IMR-90 (cell line): ENCODE data around the gene ZNF12. TPM values are rescaled to one million over a fixed set of nuclear protein-coding genes. Genes with fewer than 3 reads are reported as not detected.

Source experiments
- ATAC-seq: fragments of 200-7000 bp; cut with Tn5 transposase; 2 replicates; pipeline ENCODE4 v1.9.1; 2020; ENCODE audit warnings: low read depth, mild to moderate bottlenecking, moderate library complexity
- BruUV-seq: library from RNA; stranded (reverse); fragments of 400-500 nt; replicated peaks from 2 replicates; lab custom pipeline; 2021; lab: Mats Ljungman, UMichigan
- CTCF ChIA-PET: fragments of 300-600 bp; formaldehyde crosslinking; extraction: SDS; loops from one replicate; lab custom pipeline; 2021; ENCODE audit warnings: antibody characterized with exemption; lab: Yijun Ruan, JAX
- POLR2A ChIA-PET: fragments of 300-600 bp; sonication (Branson Sonifier 250); formaldehyde crosslinking; loops from one replicate; lab custom pipeline; 2022; ENCODE audit warnings: antibody characterized with exemption; ENCODE audit not compliant: unreplicated experiment; lab: Charles Lee
- DNase-seq: peaks from one replicate; pipeline ENCODE4 v3.0.0; 2013
- H2AFZ ChIP-seq: replicated peaks from 2 replicates; pipeline ENCODE3; 2013; ENCODE audit warnings: low read length, mild to moderate bottlenecking; ENCODE audit not compliant: poor library complexity
- H2AK5ac ChIP-seq: 2 replicates; pipeline ENCODE4 v1.6.1; 2013; ENCODE audit warnings: low read depth, low read length, inconsistent platforms
- H2AK9ac ChIP-seq: replicated peaks from 2 replicates; pipeline ENCODE3; 2013; ENCODE audit warnings: mild to moderate bottlenecking, low read depth, low read length, moderate library complexity; ENCODE audit not compliant: poor library complexity
- H2BK120ac ChIP-seq: 2 replicates; pipeline ENCODE4 v1.6.1; 2013; ENCODE audit warnings: low read depth, low read length, inconsistent platforms
- H2BK15ac ChIP-seq: 3 replicates; pipeline ENCODE4 v1.6.1; 2013; ENCODE audit warnings: low read depth, low read length, inconsistent platforms
- H2BK20ac ChIP-seq: 2 replicates; pipeline ENCODE4 v1.6.1; 2013; ENCODE audit warnings: low read depth, mild to moderate bottlenecking, inconsistent platforms, low read length, moderate library complexity
- H2BK5ac ChIP-seq: 2 replicates; pipeline ENCODE4 v1.6.1; 2013; ENCODE audit warnings: mild to moderate bottlenecking, low read depth, low read length, inconsistent platforms; ENCODE audit not compliant: poor library complexity, severe bottlenecking
- H3K14ac ChIP-seq: replicated peaks from 2 replicates; pipeline ENCODE4 v1.6.1; 2013; ENCODE audit warnings: low read depth, low read length, inconsistent platforms
- H3K18ac ChIP-seq: 2 replicates; pipeline ENCODE4 v1.6.1; 2013; ENCODE audit warnings: low read depth, low read length, control low read depth
- H3K23ac ChIP-seq: 2 replicates; pipeline ENCODE4 v1.6.1; 2013; ENCODE audit warnings: low read depth, low read length, inconsistent platforms
- H3K27ac ChIP-seq: 2 replicates; pipeline ENCODE4 v1.5.1; 2013; ENCODE audit warnings: mild to moderate bottlenecking, control low read depth, low read length; ENCODE audit not compliant: insufficient read depth
- H3K27me3 ChIP-seq: 2 replicates; pipeline ENCODE4 v1.6.1; 2013; ENCODE audit warnings: low read length; ENCODE audit not compliant: control insufficient read depth, insufficient read depth
- H3K36me3 ChIP-seq: 2 replicates; pipeline ENCODE4 v1.6.1; 2013; ENCODE audit warnings: low read length, mixed read lengths; ENCODE audit not compliant: control insufficient read depth, insufficient read depth
- H3K4ac ChIP-seq: 2 replicates; pipeline ENCODE4 v1.6.1; 2013; ENCODE audit warnings: low read depth, low read length, inconsistent platforms
- H3K4me1 ChIP-seq: 2 replicates; pipeline ENCODE4 v1.6.1; 2013; ENCODE audit warnings: low read length, mixed read lengths; ENCODE audit not compliant: control insufficient read depth, insufficient read depth
- H3K4me2 ChIP-seq: 2 replicates; pipeline ENCODE4 v1.6.1; 2013; ENCODE audit warnings: low read depth, mild to moderate bottlenecking, control low read depth, low read length, moderate library complexity
- H3K4me3 ChIP-seq: 2 replicates; pipeline ENCODE4 v1.5.1; 2013; ENCODE audit warnings: low read depth, mild to moderate bottlenecking, control low read depth, low read length, moderate library complexity; ENCODE audit not compliant: insufficient read depth
- H3K56ac ChIP-seq: 2 replicates; pipeline ENCODE4 v1.6.1; 2013; ENCODE audit warnings: low read length, inconsistent platforms; ENCODE audit not compliant: insufficient read depth; ENCODE audit errors: extremely low read depth
- H3K79me1 ChIP-seq, 2 experiments: 2 replicates each; pipeline ENCODE4 v1.6.1; 2013; ENCODE audit warnings: low read length in 2 of 2, inconsistent platforms in 1 of 2, low read depth in 1 of 2
- H3K9ac ChIP-seq: 2 replicates; pipeline ENCODE4 v1.6.1; 2013; ENCODE audit warnings: low read depth, low read length, control low read depth
- H3K9me1 ChIP-seq: 2 replicates; pipeline ENCODE4 v1.6.1; 2013; ENCODE audit warnings: low read length, inconsistent platforms; ENCODE audit not compliant: insufficient read depth
- H3K9me3 ChIP-seq: 2 replicates; pipeline ENCODE4 v1.6.1; 2013; ENCODE audit warnings: low read length; ENCODE audit not compliant: control insufficient read depth, insufficient read depth
- H4K20me1 ChIP-seq: 2 replicates; pipeline ENCODE4 v1.6.1; 2013; ENCODE audit warnings: low read length, inconsistent platforms; ENCODE audit not compliant: insufficient read depth
- H4K5ac ChIP-seq: 2 replicates; pipeline ENCODE4 v1.6.1; 2013; ENCODE audit warnings: mild to moderate bottlenecking, low read depth, low read length, control low read depth
- H4K8ac ChIP-seq, 2 experiments: 2 replicates each; pipeline ENCODE4 v1.6.1; 2013; ENCODE audit warnings: low read depth in 2 of 2, low read length in 2 of 2, control low read depth in 1 of 2, inconsistent platforms in 1 of 2
- H4K91ac ChIP-seq: 2 replicates; pipeline ENCODE4 v1.6.1; 2013; ENCODE audit warnings: low read depth, low read length, inconsistent platforms; ENCODE audit not compliant: insufficient read depth
- BHLHE40 ChIP-seq: fragments of 150-350 bp; IDR thresholded peaks from 2 replicates; pipeline ENCODE4 v1.6.1; 2016; ENCODE audit warnings: mild to moderate bottlenecking, low read depth, low read length
- CEBPB ChIP-seq: IDR thresholded peaks from 2 replicates; pipeline ENCODE4 v1.6.1; 2012; ENCODE audit warnings: low read depth, low read length, improper control_type of control experiment
- CHD1 ChIP-seq: IDR thresholded peaks from 2 replicates; pipeline ENCODE4 v1.6.1; 2012; ENCODE audit warnings: low read depth, low read length, improper control_type of control experiment
- ELK1 ChIP-seq: fragments of 150-350 bp; IDR thresholded peaks from 2 replicates; pipeline ENCODE4 v1.6.1; 2016; ENCODE audit warnings: low read depth, mild to moderate bottlenecking, low read length, moderate library complexity, borderline replicate concordance
- FOS ChIP-seq: fragments of 150-350 bp; IDR thresholded peaks from 2 replicates; pipeline ENCODE4 v1.6.1; 2016; ENCODE audit warnings: low read depth, low read length
- MAFK ChIP-seq: IDR thresholded peaks from 2 replicates; pipeline ENCODE4 v1.6.1; 2012; ENCODE audit warnings: low read depth, low read length, improper control_type of control experiment
- MAZ ChIP-seq: IDR thresholded peaks from 2 replicates; pipeline ENCODE4 v1.6.1; 2012; ENCODE audit warnings: low read depth, mild to moderate bottlenecking, low read length, improper control_type of control experiment, moderate library complexity, borderline replicate concordance
- MXI1 ChIP-seq: IDR thresholded peaks from 2 replicates; pipeline ENCODE4 v1.6.1; 2012; ENCODE audit warnings: low read depth, mild to moderate bottlenecking, low read length, moderate library complexity, borderline replicate concordance
- RAD21 ChIP-seq: IDR thresholded peaks from 2 replicates; pipeline ENCODE4 v1.6.1; 2012; ENCODE audit warnings: low read length, improper control_type of control experiment
- RFX5 ChIP-seq: IDR thresholded peaks from 2 replicates; pipeline ENCODE4 v1.8.0; 2012; ENCODE audit warnings: low read depth, mild to moderate bottlenecking, low read length, moderate library complexity
- USF2 ChIP-seq: fragments of 150-350 bp; IDR thresholded peaks from 2 replicates; pipeline ENCODE4 v1.6.1; 2017; ENCODE audit warnings: mild to moderate bottlenecking, antibody characterized with exemption, low read length, low read depth
- WGBS, 2 experiments: methylation state at CpG; one replicate each; pipeline versions ENCODE4 v1.1.5 to v1.1.7; 2013; ENCODE audit warnings: missing lambda C conversion rate in 2 of 2; ENCODE audit not compliant: insufficient read length in 1 of 2; ENCODE audit errors: extremely low coverage in 2 of 2; 5-methylcytosine and 5-hydroxymethylcytosine counted together
- dilution Hi-C: fragments of 300-500 bp; cut with HindIII; formaldehyde crosslinking; loops from one replicate; pipeline ENCODE4 v1.14.3; 2018; ENCODE audit warnings: low sequenced_read_pairs; ENCODE audit not compliant: unreplicated experiment
- in situ Hi-C: fragments of 300-500 bp; cut with MboI; formaldehyde crosslinking; loops from 3 replicates; pipeline ENCODE4 v1.14.3; 2019; ENCODE audit warnings: low sequenced_read_pairs, inconsistent platforms, mixed read lengths
- intact Hi-C: fragments of 100-400 bp; cut with micrococcal nuclease; formaldehyde crosslinking; loops from 2 replicates; pipeline ENCODE4 v1.10.0; 2022
- polyA plus RNA-seq, 3 experiments: library from polyadenylated mRNA; depleted of rRNA; stranded (reverse); fragments of >200 nt; gene quantifications; 2 replicates each; pipeline ENCODE4 v1.2.3, GENCODE V29; 2012; ENCODE audit warnings: low replicate concordance in 1 of 3
- total RNA-seq: library from RNA; depleted of rRNA; stranded (reverse); fragments of >200 nt; gene quantifications from 2 replicates; pipeline ENCODE4 v1.2.3, GENCODE V29; 2012

Gene ZNF12
- total and polyA plus RNA-seq, 2 of the 4 experiments (the other 2 are of a cell fraction) = 8.2 to 20.8 TPM

GRCh38 chr7:6655636-6656385 is 50.9 kb downstream of the ZNF12 start:
- no peak overlapping the region for H3K18ac ChIP-seq
- H2AFZ ChIP-seq = no peak overlapping the region
- no peaks in the 10 kb centered on the region for H3K9me1 ChIP-seq
- H3K36me3 ChIP-seq = peaks cover 55% of the 10 kb centered on the region
- intact Hi-C loops = no loop called here
- H2BK5ac ChIP-seq = no peak overlapping the region
- H3K4ac ChIP-seq = no peak overlapping the region
- H4K5ac ChIP-seq = no peak overlapping the region
- H3K23ac ChIP-seq = no peak overlapping the region
- WGBS, 2 experiments = 92% methylated on average over 8 of the region's 17 CpGs; no CpG with 5 or more reads in 1 of the 2 experiments
- ChIA-PET CTCF (no interaction called here), POLR2A (no interaction called here)
- no peaks in the 10 kb centered on the region for H3K4me1 ChIP-seq
- dilution Hi-C loops = no loop called here
- no peak overlapping the region for H2BK20ac ChIP-seq
- H4K8ac ChIP-seq = no peak overlapping the region
- TF ChIP-seq CEBPB = no peak
- TF ChIP-seq FOS = no peak
- TF ChIP-seq CHD1 = no peak
- no peak for TF ChIP-seq USF2
- no peak for TF ChIP-seq RFX5
- no peak for TF ChIP-seq MAFK
- no peak for TF ChIP-seq MAZ
- TF ChIP-seq MXI1 = no peak
- no peak for TF ChIP-seq BHLHE40
- no peak for TF ChIP-seq ELK1
- no peak for TF ChIP-seq RAD21
- no peak overlapping the region for H3K14ac ChIP-seq
- no peak overlapping the region for H2AK9ac ChIP-seq
- no peak overlapping the region for H4K91ac ChIP-seq
- H3K27me3 ChIP-seq = no peaks in the 10 kb centered on the region; the same call in 1 of the 2 replicates
- in situ Hi-C loops = no loop called here
- H3K4me2 ChIP-seq = no peak overlapping the region
- no peaks in the 10 kb centered on the region for H4K20me1 ChIP-seq
- H2AK5ac ChIP-seq = no peak overlapping the region
- no peaks in the 10 kb centered on the region for H3K79me1 ChIP-seq
- no peak for ATAC-seq
- no peak overlapping the region for H3K9ac ChIP-seq
- H3K9me3 ChIP-seq = peaks cover 29% of the 10 kb centered on the region
- no peak overlapping the region for H3K4me3 ChIP-seq
- TSS peak; percentile 72 for BruUV-seq
- no peak overlapping the region for H3K27ac ChIP-seq
- H3K56ac ChIP-seq = no peak overlapping the region
- H2BK120ac ChIP-seq = no peak overlapping the region
- no peak for DNase-seq
- no peak overlapping the region for H2BK15ac ChIP-seq
